Esophagus muscularis mucosa (tissue), 4 donors: ENCODE measurements around the gene DDX18. TPM values are rescaled to one million over a fixed set of nuclear protein-coding genes. Genes with fewer than 3 reads are reported as not detected.

ENCODE experiments used
- DNase-seq: peaks from one replicate; pipeline ENCODE4 v3.0.0-alpha.2; 2017; ENCODE audit errors: extremely low spot score
- H3K27ac ChIP-seq, 4 donors: fragments of 200-600 bp; sonication (generic); replicated peaks in 1 of 4; 1 replicate in 3 of 4; 2 replicates in 1 of 4; pipeline ENCODE4 v1.5.1; 2016 to 2019; ENCODE audit warnings: mild to moderate bottlenecking in 1 of 4
- H3K27me3 ChIP-seq, 4 donors: fragments of 200-600 bp; sonication (generic); one replicate each; pipeline versions ENCODE4 v1.5.1 to v1.6.0; 2016 to 2019
- H3K36me3 ChIP-seq, 4 donors: fragments of 200-600 bp; sonication (generic); one replicate each; pipeline ENCODE4 v1.5.1; 2016 to 2019
- H3K4me1 ChIP-seq, 4 donors: fragments of 200-600 bp; sonication (generic); one replicate each; pipeline ENCODE4 v1.5.1; 2016 to 2019
- H3K4me3 ChIP-seq, 4 donors: fragments of 200-600 bp; sonication (generic); 1 replicate in 2 of 4; 2 replicates in 2 of 4; pipeline ENCODE4 v1.5.1; 2016 to 2019; ENCODE audit warnings: mild to moderate bottlenecking in 4 of 4, moderate library complexity in 1 of 4
- H3K9me3 ChIP-seq, 4 donors: fragments of 200-600 bp; sonication (generic); 1 replicate in 3 of 4; 2 replicates in 1 of 4; pipeline ENCODE4 v1.5.1; 2016 to 2019
- EP300 ChIP-seq: sonication (generic); formaldehyde crosslinking; IDR thresholded peaks from one replicate; pipeline ENCODE4 v1.6.1; 2017; ENCODE audit warnings: antibody characterized with exemption
- POLR2A ChIP-seq: fragments of 450-650 bp; IDR thresholded peaks from one replicate; pipeline ENCODE4 v1.6.1; 2017; ENCODE audit warnings: antibody characterized with exemption, moderate library complexity, mild to moderate bottlenecking, low read depth
- POLR2AphosphoS5 ChIP-seq, 2 donors: sonication (generic); formaldehyde crosslinking; IDR thresholded peaks; one replicate each; pipeline ENCODE4 v1.6.1; 2017; ENCODE audit warnings: antibody characterized with exemption in 2 of 2
- WGBS: methylation state at CpG from one replicate; pipeline ENCODE4 v1.1.5; 2018; 5-methylcytosine and 5-hydroxymethylcytosine counted together
- intact Hi-C: fragments of 100-400 bp; cut with DNase I; formaldehyde crosslinking; loops from one replicate; pipeline ENCODE4 v1.15.1; 2023
- total RNA-seq, 4 donors: library from RNA; depleted of rRNA; stranded (reverse); fragments of >200 nt; gene quantifications; one replicate each; pipeline versions ENCODE4 v1.1.0 to v1.2.1, GENCODE V29; 2016
- TF ChIP-seq, protein P1 (sequence below), 3 experiments: fragments of 200-600 bp in 2 of 3; fragments of 450-650 bp in 1 of 3; sonication (generic) in 2 of 3; IDR thresholded peaks; one replicate each; pipeline ENCODE4 v1.5.1; 2017 to 2019; ENCODE audit warnings: antibody characterized with exemption in 3 of 3, mild to moderate bottlenecking in 2 of 3, moderate library complexity in 1 of 3

DDX18 gene
- total RNA-seq = 10 to 100 TPM; 29.2 to 44.5 (median 38.6) TPM

GRCh38 chr2:117814417-117815264, at the start of gene DDX18:
TSS of gene DDX18 (plus strand) at chr2:117814691. CDS start at chr2:117814778, 87 bp downstream.
- intact Hi-C loops = no loop called here
- no peaks in the 10 kb centered on the region for H3K27me3 ChIP-seq
- DNase-seq = peak; percentile 99
- H3K36me3 ChIP-seq = peaks cover 4 to 27% (median 22%) of the 10 kb centered on the region in 4 donors
- H3K9me3 ChIP-seq = no peaks in the 10 kb centered on the region
- H3K4me1 ChIP-seq = peaks cover 10 to 27% (median 24%) of the 10 kb centered on the region in 4 donors
- TF ChIP-seq, protein P1, sequence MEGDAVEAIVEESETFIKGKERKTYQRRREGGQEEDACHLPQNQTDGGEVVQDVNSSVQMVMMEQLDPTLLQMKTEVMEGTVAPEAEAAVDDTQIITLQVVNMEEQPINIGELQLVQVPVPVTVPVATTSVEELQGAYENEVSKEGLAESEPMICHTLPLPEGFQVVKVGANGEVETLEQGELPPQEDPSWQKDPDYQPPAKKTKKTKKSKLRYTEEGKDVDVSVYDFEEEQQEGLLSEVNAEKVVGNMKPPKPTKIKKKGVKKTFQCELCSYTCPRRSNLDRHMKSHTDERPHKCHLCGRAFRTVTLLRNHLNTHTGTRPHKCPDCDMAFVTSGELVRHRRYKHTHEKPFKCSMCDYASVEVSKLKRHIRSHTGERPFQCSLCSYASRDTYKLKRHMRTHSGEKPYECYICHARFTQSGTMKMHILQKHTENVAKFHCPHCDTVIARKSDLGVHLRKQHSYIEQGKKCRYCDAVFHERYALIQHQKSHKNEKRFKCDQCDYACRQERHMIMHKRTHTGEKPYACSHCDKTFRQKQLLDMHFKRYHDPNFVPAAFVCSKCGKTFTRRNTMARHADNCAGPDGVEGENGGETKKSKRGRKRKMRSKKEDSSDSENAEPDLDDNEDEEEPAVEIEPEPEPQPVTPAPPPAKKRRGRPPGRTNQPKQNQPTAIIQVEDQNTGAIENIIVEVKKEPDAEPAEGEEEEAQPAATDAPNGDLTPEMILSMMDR (IDR thresholded peaks at IDR 0.05) = peak; percentile 98 to 99 (median 98)
- TF ChIP-seq EP300 (no peak), POLR2A (no peak), POLR2AphosphoS5 (IDR thresholded peaks at IDR 0.05) (peak; percentile 87 to 96)
- H3K4me3 ChIP-seq = peak within 1 kb of the TSS; percentile 80 to 93 (median 87)
- H3K27ac ChIP-seq = peak within 1 kb of the TSS; percentile 83 to 92 (median 90)
- WGBS = 1% methylated on average over 30 of the region's 57 CpGs

DNA sequence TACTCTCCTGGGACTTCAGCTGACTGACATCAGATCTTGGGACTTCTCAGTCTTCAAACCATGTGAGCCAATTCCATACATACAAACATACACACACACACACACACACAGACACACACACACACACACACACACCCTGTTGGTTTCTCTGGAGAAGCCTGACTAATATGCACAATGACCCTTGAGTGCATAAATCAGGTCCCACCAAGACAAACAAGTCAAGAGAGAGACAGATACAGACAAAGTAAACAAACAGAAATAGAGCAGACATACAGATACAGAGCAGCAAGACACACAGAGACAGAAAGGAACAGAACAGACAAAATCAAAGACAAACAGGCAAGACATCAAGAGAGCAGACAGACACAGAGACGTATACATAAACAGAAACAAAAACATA, 43.8 kb upstream of the DDX18 start:
- intact Hi-C loops = loop anchor here (10.0 kb wide), 1 partner anchor 296 kb away; no protein-coding TSS in a partner anchor
- Histone ChIP-seq H3K9me3 (no peaks in the 10 kb centered on the region), H3K27me3 (peaks cover 0 to 4% (median 0%) of the 10 kb centered on the region in 4 donors), H3K36me3 (no peaks in the 10 kb centered on the region), H3K4me3 (no peak overlapping the region), H3K27ac (no peak overlapping the region), H3K4me1 (no peaks in the 10 kb centered on the region)
- DNase-seq = no peak
- 65% methylated on average over 1 of the region's 1 CpG for WGBS
- no peak for TF ChIP-seq POLR2AphosphoS5 (IDR thresholded peaks at IDR 0.05)
- TF ChIP-seq POLR2A = no peak
- TF ChIP-seq, protein P1 (IDR thresholded peaks at IDR 0.05) = no peak
- TF ChIP-seq EP300 = no peak

DNA sequence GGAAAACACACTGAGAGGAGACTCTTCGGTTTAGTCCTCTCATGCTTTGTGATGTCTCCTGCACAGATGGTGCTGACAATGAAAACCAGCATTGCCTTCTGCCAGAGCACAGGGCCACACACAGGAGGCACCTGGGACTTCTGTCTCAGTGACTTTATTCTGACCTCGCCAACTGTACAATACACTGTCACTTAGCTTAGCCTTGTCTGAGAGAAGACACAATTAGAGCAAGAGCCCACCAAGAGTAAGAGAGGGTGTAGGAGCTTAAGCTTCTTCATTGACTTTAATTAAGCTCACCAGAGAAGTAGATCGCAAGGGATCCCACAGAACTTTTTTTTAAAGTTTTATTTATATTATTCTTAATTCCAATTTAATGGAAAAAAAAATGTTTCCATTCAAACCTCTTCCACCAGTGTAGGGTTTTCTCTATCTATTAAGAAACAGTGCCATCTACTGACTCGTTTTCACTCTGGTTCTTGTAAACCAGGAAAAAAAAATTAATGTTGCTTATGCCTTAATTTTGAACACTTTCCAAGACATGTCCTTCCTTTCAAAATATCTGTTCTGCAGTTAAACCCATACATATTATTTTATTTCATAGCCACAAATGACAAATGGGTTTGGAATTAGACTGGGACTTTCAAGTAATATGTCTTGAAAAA, 42.4 kb upstream of the DDX18 start:
- DNase-seq = no peak
- Histone ChIP-seq H3K4me3 (no peak overlapping the region), H3K9me3 (no peaks in the 10 kb centered on the region), H3K36me3 (no peaks in the 10 kb centered on the region), H3K4me1 (no peaks in the 10 kb centered on the region), H3K27me3 (peaks cover 0 to 4% (median 0%) of the 10 kb centered on the region in 4 donors), H3K27ac (no peak overlapping the region)
- TF ChIP-seq POLR2A = no peak
- TF ChIP-seq, protein P1 (IDR thresholded peaks at IDR 0.05) = peak in 2 of 3 experiments; percentile 19 to 39
- 36% methylated on average over 4 of the region's 4 CpGs for WGBS
- intact Hi-C loops = loop anchor here (10.0 kb wide), 1 partner anchor 297 kb away; no protein-coding TSS in a partner anchor

DNA sequence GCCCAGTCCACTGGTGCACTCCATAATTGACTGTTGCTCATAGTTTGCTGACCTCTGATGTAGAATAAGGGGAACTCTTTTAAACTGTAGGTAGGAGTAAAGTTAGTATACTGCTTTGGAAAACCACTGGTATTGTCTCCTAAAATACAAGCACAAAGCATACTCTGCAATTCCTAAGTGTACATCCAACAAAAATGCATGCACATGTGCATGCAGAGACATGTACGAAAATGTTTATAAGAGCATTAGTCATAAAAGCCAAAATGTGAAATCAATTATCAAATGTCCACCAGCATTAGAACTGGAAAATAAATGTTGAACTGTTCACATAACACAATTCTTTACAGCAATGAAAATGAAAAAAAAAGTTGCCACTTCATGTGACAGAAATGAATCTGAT, 39.8 kb upstream of the DDX18 start:
- TF ChIP-seq POLR2AphosphoS5 (IDR thresholded peaks at IDR 0.05) (no peak), POLR2A (no peak), EP300 (no peak)
- TF ChIP-seq, protein P1 (IDR thresholded peaks at IDR 0.05) = no peak
- H3K36me3 ChIP-seq = no peaks in the 10 kb centered on the region
- H3K4me1 ChIP-seq = no peaks in the 10 kb centered on the region
- intact Hi-C loops = loop anchor here (10.0 kb wide), 1 partner anchor 300 kb away; no protein-coding TSS in a partner anchor
- H3K9me3 ChIP-seq = no peaks in the 10 kb centered on the region
- no peak overlapping the region for H3K27ac ChIP-seq
- WGBS = 69% methylated on average over 1 of the region's 1 CpG
- peaks cover 0 to 4% (median 0%) of the 10 kb centered on the region in 4 donors for H3K27me3 ChIP-seq
- no peak for DNase-seq
- H3K4me3 ChIP-seq = no peak overlapping the region
